WI38 (cell line): Measurements from ENCODE around the gene ITPKB.
"Not testable (repeated sequence)": the region's sequence is repeated elsewhere in the genome, so short reads cannot be mapped to it uniquely, and the experiment has no call there.

ENCODE experiments used
- H3K4me3 ChIP-seq: 2 replicates; pipeline ENCODE4 v1.5.1; 2011; ENCODE audit warnings: low read depth, mild to moderate bottlenecking, control low read depth, low read length
- TF ChIP-seq, protein P1 (sequence below): IDR thresholded peaks from 2 replicates; pipeline ENCODE4 v1.5.1; 2012; ENCODE audit warnings: low read depth, mild to moderate bottlenecking, control low read depth, low read length

ITPKB gene

DNA sequence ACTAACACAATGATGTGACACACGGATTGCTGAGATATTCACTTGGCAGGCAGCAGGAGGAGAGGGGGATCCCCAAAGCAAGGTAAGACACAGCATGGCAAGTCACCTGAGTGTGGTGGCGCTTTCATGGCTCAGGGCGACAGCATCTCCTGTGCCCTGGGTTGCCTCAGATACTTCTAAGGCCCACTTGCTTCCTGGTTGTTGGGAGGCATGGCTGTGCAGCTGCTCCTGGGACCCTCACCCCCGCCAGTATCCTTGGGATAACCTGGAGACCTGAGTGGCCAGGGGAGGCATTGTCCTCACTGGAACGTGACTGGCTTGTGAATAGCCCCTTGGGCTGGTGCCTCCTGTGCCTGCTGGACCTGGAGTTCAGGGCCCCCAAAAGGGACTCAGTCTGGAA, 120.7 kb downstream of the ITPKB start:
- H3K4me3 ChIP-seq = no peak overlapping the region

DNA sequence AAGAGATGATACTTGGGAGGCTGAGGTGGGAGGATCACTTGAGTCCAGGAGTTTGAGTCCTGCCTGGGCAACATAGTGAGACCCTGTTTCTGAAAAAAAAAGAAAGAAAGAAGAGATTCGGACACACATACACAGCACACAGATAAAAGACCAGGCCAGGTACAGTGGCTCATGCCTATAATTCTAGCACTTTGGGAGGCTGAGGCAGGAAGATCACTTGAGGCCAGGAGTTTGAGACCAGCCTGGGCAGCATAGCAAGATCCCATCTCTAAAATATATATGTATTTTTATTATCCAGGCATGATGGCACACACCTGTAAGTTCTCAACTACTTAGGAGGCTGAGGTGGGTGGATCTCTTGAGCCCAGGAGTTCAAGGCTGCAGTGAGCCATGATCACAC, 121.4 kb downstream of the ITPKB start:
- not testable (repeated sequence) for H3K4me3 ChIP-seq

More for the DNA sequence above, 120.7 kb downstream of the ITPKB start:
- TF ChIP-seq, protein P1, sequence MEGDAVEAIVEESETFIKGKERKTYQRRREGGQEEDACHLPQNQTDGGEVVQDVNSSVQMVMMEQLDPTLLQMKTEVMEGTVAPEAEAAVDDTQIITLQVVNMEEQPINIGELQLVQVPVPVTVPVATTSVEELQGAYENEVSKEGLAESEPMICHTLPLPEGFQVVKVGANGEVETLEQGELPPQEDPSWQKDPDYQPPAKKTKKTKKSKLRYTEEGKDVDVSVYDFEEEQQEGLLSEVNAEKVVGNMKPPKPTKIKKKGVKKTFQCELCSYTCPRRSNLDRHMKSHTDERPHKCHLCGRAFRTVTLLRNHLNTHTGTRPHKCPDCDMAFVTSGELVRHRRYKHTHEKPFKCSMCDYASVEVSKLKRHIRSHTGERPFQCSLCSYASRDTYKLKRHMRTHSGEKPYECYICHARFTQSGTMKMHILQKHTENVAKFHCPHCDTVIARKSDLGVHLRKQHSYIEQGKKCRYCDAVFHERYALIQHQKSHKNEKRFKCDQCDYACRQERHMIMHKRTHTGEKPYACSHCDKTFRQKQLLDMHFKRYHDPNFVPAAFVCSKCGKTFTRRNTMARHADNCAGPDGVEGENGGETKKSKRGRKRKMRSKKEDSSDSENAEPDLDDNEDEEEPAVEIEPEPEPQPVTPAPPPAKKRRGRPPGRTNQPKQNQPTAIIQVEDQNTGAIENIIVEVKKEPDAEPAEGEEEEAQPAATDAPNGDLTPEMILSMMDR = no peak

DNA sequence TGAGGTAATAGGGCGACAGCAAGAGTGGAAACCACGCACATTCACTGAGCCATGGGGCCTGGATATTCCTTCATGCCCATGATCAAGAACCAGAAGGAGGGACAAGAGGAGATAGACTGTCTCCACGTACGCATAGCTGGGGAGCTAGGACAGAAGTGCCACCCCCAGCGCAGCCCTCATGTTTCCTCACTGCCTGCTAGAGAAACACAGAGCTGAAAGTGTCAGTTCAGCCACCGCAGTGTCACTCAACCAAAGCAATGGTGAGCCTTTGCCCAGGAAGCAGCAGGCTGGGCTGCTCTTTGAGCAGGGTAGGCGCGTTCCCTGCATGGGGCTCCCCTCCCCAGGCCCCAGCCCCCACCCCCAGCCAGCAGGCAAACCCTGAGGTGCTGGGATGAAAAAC, 122.0 kb downstream of the ITPKB start:
- TF ChIP-seq, protein P1 = no peak
- H3K4me3 ChIP-seq = no peak overlapping the region

GRCh38 chr1:226616636-226617035, 122.4 kb downstream of the ITPKB start:
- no peak overlapping the region for H3K4me3 ChIP-seq
- TF ChIP-seq, protein P1 = no peak

DNA sequence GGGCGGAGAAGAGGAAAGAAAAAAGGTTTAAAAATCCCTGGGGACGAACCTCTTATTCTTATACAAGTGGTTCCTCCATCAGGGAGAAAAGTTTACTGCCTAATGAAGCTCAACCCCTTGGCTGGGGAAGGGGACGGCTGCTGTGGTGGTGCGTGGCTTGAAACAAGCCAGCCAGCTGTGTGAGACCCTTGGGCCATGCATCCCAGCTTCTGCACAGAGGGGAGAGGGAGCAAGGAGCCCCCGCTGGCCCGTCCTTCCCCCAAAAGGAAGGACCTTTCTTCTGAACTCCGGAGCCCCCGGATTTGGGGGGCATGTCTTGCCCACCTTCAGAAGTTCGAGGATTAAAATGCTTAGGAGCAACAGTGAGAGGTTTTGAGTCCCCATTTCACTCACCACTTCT, 123.2 kb downstream of the ITPKB start:
- no peak overlapping the region for H3K4me3 ChIP-seq
- TF ChIP-seq, protein P1 = no peak

GRCh38 chr1:226611980-226612379, 127.1 kb downstream of the ITPKB start:
- not testable (repeated sequence) for H3K4me3 ChIP-seq

DNA sequence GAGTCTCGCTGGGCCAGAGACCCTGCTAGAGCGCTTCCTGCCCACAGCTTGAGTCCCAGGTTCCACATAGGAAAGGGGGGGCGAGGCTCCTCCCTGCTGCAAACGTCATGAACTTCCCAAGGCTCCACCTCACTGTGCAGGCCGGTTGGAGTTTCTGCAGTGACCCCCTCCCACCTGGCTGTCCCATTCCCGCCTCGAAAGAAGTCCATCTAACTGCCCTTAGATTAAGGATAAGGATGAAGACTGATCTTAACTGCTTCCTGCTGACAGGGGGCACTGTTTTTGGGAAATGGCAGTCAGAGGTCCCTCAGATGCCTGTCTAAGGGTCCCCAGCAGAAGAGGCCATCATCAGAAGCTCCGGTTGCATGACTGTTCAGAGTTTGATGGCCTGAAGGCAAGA, 127.8 kb downstream of the ITPKB start:
- TF ChIP-seq, protein P1 = no peak
- no peak overlapping the region for H3K4me3 ChIP-seq

- H3K4me3 ChIP-seq = no peak overlapping the region
- TF ChIP-seq, protein P1 = no peak
These were observed 128.4 kb downstream of the ITPKB start for GRCh38 chr1:226610671-226611070.
